ENCODE data around the gene DYSF.

The DYSF gene

GRCh38 chr2:71603311-71603811 lies 150.0 kb downstream of the DYSF start:
- no peak for DNase-seq (ENCODE audit: low spot score)

- DNase-seq (ENCODE audit: low spot score) = no peak
Measured at GRCh38 chr2:71603851-71604725, 150.7 kb downstream of the DYSF start.

GRCh38 chr2:71604726-71605120 lies 151.4 kb downstream of the DYSF start:
- no peak for DNase-seq (ENCODE audit: low spot score)

- no peak for DNase-seq (ENCODE audit: low spot score)
Measured at GRCh38 chr2:71605173-71605641, 151.8 kb downstream of the DYSF start.

GRCh38 chr2:71605781-71606241 lies 152.4 kb downstream of the DYSF start:
- DNase-seq (ENCODE audit: low spot score) = no peak

GRCh38 chr2:71606244-71606643 lies 152.9 kb downstream of the DYSF start:
- DNase-seq (ENCODE audit: low spot score) = no peak

- DNase-seq (ENCODE audit: low spot score) = no peak
Measured at GRCh38 chr2:71607151-71607889, 154.0 kb downstream of the DYSF start.

- no peak for DNase-seq (ENCODE audit: low spot score)
Measured at GRCh38 chr2:71608034-71608433, 154.7 kb downstream of the DYSF start.

- no peak for DNase-seq (ENCODE audit: low spot score)
Measured at GRCh38 chr2:71608441-71608840, 155.1 kb downstream of the DYSF start.

GRCh38 chr2:71609029-71609428 lies 155.7 kb downstream of the DYSF start:
- DNase-seq (ENCODE audit: low spot score) = no peak

GRCh38 chr2:71609441-71609840 lies 156.1 kb downstream of the DYSF start:
- DNase-seq (ENCODE audit: low spot score) = no peak

GRCh38 chr2:71609958-71610357 lies 156.6 kb downstream of the DYSF start:
- no peak for DNase-seq (ENCODE audit: low spot score)

GRCh38 chr2:71610671-71611070 lies 157.3 kb downstream of the DYSF start:
- no peak for DNase-seq (ENCODE audit: low spot score)

- DNase-seq (ENCODE audit: low spot score) = no peak
Measured at GRCh38 chr2:71611247-71611646, 157.9 kb downstream of the DYSF start.

- DNase-seq (ENCODE audit: low spot score) = no peak
Measured at GRCh38 chr2:71611781-71612527, 158.6 kb downstream of the DYSF start.

GRCh38 chr2:71612581-71613402 lies 159.4 kb downstream of the DYSF start:
- no peak for DNase-seq (ENCODE audit: low spot score)

GRCh38 chr2:71613403-71613952 lies 160.1 kb downstream of the DYSF start:
- no peak for DNase-seq (ENCODE audit: low spot score)

- no peak for DNase-seq (ENCODE audit: low spot score)
Measured at GRCh38 chr2:71613953-71614925, 160.9 kb downstream of the DYSF start.

GRCh38 chr2:71614976-71615766 lies 161.8 kb downstream of the DYSF start:
- DNase-seq (ENCODE audit: low spot score) = no peak
